H1 (cell line): Measurements from ENCODE around the gene EFHC1.

ENCODE experiments used
- EZH2 ChIP-seq: fragments of 200-600 bp; sonication (generic); IDR thresholded peaks from 2 replicates; pipeline ENCODE4 v1.7.1; 2012; ENCODE audit warnings: low read depth, mild to moderate bottlenecking, moderate library complexity, low read length, inconsistent platforms; ENCODE audit not compliant: severe bottlenecking
- FOSL1 ChIP-seq: IDR thresholded peaks from 2 replicates; pipeline ENCODE4 v1.6.1; 2011; ENCODE audit warnings: mild to moderate bottlenecking, low read depth, low read length, moderate library complexity; ENCODE audit not compliant: insufficient read depth
- JUND ChIP-seq: IDR thresholded peaks from 2 replicates; pipeline ENCODE4 v1.6.1; 2011; ENCODE audit warnings: mild to moderate bottlenecking, improper control_type of control experiment, low read length
- MAFK ChIP-seq: IDR thresholded peaks from 2 replicates; pipeline ENCODE4 v1.6.1; 2012; ENCODE audit warnings: low read depth, mild to moderate bottlenecking, improper control_type of control experiment, low read length
- RFX5 ChIP-seq: IDR thresholded peaks from 2 replicates; pipeline ENCODE4 v1.6.1; 2011; ENCODE audit warnings: low read depth, low read length, improper control_type of control experiment, borderline replicate concordance
- SP2 ChIP-seq: IDR thresholded peaks from 2 replicates; pipeline ENCODE4 v1.6.1; 2012; ENCODE audit warnings: mild to moderate bottlenecking, low read length, inconsistent platforms
- TCF12 ChIP-seq: IDR thresholded peaks from 2 replicates; pipeline ENCODE4 v1.6.1; 2011; ENCODE audit warnings: low read depth, mild to moderate bottlenecking, low read length
- ZNF274 ChIP-seq: IDR thresholded peaks from 2 replicates; pipeline ENCODE4 v1.7.0; 2012; ENCODE audit warnings: low read length, borderline replicate concordance; ENCODE audit errors: extremely low read depth
- TF ChIP-seq, protein P1 (sequence below), 3 experiments: IDR thresholded peaks; 1 replicate in 2 of 3; 2 replicates in 1 of 3; pipeline versions ENCODE4 v1.5.1 to v1.6.1; 2011; ENCODE audit warnings: low read length in 3 of 3, mild to moderate bottlenecking in 3 of 3, inconsistent platforms in 2 of 3, low read depth in 1 of 3, moderate library complexity in 1 of 3; ENCODE audit not compliant: insufficient read depth in 1 of 3; ENCODE audit errors: control extremely low read depth in 1 of 3
- TF ChIP-seq, protein P2 (sequence below): IDR thresholded peaks from 2 replicates; pipeline ENCODE4 v1.6.1; 2012; ENCODE audit warnings: low read length, inconsistent platforms

GRCh38 chr6:52377538-52378221 is 42.5 kb upstream of the EFHC1 start:
- TF ChIP-seq EZH2 = no peak
- TF ChIP-seq, protein P1, sequence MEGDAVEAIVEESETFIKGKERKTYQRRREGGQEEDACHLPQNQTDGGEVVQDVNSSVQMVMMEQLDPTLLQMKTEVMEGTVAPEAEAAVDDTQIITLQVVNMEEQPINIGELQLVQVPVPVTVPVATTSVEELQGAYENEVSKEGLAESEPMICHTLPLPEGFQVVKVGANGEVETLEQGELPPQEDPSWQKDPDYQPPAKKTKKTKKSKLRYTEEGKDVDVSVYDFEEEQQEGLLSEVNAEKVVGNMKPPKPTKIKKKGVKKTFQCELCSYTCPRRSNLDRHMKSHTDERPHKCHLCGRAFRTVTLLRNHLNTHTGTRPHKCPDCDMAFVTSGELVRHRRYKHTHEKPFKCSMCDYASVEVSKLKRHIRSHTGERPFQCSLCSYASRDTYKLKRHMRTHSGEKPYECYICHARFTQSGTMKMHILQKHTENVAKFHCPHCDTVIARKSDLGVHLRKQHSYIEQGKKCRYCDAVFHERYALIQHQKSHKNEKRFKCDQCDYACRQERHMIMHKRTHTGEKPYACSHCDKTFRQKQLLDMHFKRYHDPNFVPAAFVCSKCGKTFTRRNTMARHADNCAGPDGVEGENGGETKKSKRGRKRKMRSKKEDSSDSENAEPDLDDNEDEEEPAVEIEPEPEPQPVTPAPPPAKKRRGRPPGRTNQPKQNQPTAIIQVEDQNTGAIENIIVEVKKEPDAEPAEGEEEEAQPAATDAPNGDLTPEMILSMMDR (IDR thresholded peaks at IDR 0.05; ENCODE audit: control extremely low read depth in 1 of 3, insufficient read depth in 1 of 3, low read depth in 1 of 3, low read length in 3 of 3) = no peak
- no peak for TF ChIP-seq ZNF274
- no peak for TF ChIP-seq JUND
- TF ChIP-seq RFX5 = no peak
- no peak for TF ChIP-seq FOSL1
- TF ChIP-seq MAFK = no peak
- TF ChIP-seq TCF12 = no peak
- no peak for TF ChIP-seq SP2
- TF ChIP-seq, protein P2, sequence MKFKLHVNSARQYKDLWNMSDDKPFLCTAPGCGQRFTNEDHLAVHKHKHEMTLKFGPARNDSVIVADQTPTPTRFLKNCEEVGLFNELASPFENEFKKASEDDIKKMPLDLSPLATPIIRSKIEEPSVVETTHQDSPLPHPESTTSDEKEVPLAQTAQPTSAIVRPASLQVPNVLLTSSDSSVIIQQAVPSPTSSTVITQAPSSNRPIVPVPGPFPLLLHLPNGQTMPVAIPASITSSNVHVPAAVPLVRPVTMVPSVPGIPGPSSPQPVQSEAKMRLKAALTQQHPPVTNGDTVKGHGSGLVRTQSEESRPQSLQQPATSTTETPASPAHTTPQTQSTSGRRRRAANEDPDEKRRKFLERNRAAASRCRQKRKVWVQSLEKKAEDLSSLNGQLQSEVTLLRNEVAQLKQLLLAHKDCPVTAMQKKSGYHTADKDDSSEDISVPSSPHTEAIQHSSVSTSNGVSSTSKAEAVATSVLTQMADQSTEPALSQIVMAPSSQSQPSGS = no peak
